PC-3 (cell line): ENCODE results near the gene YWHAG.

ENCODE experiments used
- EZH2 ChIP-seq: fragments of 300-600 bp; sonication (generic); IDR thresholded peaks from one replicate; pipeline ENCODE4 v1.6.1; 2017; ENCODE audit warnings: antibody characterized with exemption, mild to moderate bottlenecking, low read length; ENCODE audit not compliant: unreplicated experiment
- TF ChIP-seq, protein P1 (sequence below): fragments of 300-600 bp; sonication (generic); conservative IDR thresholded peaks from 2 replicates; pipeline ENCODE4 v1.5.1; 2017; ENCODE audit warnings: antibody characterized with exemption, low read depth, mild to moderate bottlenecking, low read length

- TF ChIP-seq, protein P1, sequence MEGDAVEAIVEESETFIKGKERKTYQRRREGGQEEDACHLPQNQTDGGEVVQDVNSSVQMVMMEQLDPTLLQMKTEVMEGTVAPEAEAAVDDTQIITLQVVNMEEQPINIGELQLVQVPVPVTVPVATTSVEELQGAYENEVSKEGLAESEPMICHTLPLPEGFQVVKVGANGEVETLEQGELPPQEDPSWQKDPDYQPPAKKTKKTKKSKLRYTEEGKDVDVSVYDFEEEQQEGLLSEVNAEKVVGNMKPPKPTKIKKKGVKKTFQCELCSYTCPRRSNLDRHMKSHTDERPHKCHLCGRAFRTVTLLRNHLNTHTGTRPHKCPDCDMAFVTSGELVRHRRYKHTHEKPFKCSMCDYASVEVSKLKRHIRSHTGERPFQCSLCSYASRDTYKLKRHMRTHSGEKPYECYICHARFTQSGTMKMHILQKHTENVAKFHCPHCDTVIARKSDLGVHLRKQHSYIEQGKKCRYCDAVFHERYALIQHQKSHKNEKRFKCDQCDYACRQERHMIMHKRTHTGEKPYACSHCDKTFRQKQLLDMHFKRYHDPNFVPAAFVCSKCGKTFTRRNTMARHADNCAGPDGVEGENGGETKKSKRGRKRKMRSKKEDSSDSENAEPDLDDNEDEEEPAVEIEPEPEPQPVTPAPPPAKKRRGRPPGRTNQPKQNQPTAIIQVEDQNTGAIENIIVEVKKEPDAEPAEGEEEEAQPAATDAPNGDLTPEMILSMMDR, result no peak
- TF ChIP-seq EZH2, result no peak
These were observed 30.4 kb downstream of the YWHAG start for GRCh38 chr7:76328389-76328788.
